C1 segment of cervical spinal cord (tissue), 14 donors: ENCODE measurements around the gene ALPP.
"Not testable (repeated sequence)": the region's sequence is repeated elsewhere in the genome, so short reads cannot be mapped to it uniquely, and the experiment has no call there.

Experiments
- DNase-seq, 14 donors: peaks; one replicate each; lab custom pipeline; 2025; lab: John Stamatoyannopoulos, UW

The ALPP gene

GRCh38 chr2:232406556-232407310 lies 28.2 kb downstream of the ALPP start, which contains the start of gene ALPG:
Gene ALPG, plus strand, starts transcription at chr2:232406844. Its CDS starts 51 bp downstream, at chr2:232406895.
- no peak for DNase-seq

GRCh38 chr2:232407428-232408150 lies 29.0 kb downstream of the ALPP start:
- DNase-seq: not testable (repeated sequence)

- DNase-seq: not testable (repeated sequence)
These were observed 29.7 kb downstream of the ALPP start for GRCh38 chr2:232408269-232408668.

- DNase-seq: not testable (repeated sequence)
These were observed 31.1 kb downstream of the ALPP start for GRCh38 chr2:232409617-232410016.

GRCh38 chr2:232410238-232410900 lies 31.8 kb downstream of the ALPP start:
- DNase-seq: no peak

- DNase-seq: no peak
These were observed 33.5 kb downstream of the ALPP start for GRCh38 chr2:232411901-232412629.

- no peak for DNase-seq
These were observed 34.4 kb downstream of the ALPP start for GRCh38 chr2:232412986-232413385.

- no peak for DNase-seq
These were observed 36.7 kb downstream of the ALPP start for GRCh38 chr2:232415138-232415690.

GRCh38 chr2:232415736-232416520 lies 37.4 kb downstream of the ALPP start:
- no peak for DNase-seq

GRCh38 chr2:232416521-232417470 lies 38.2 kb downstream of the ALPP start:
- DNase-seq: no peak

GRCh38 chr2:232417489-232417888 lies 38.9 kb downstream of the ALPP start:
- DNase-seq: no peak

- DNase-seq: no peak
These were observed 39.5 kb downstream of the ALPP start for GRCh38 chr2:232418056-232418455.

- DNase-seq: no peak
These were observed 40.1 kb downstream of the ALPP start for GRCh38 chr2:232418466-232419244.

- DNase-seq: no peak
These were observed 40.9 kb downstream of the ALPP start for GRCh38 chr2:232419245-232420072.

- DNase-seq: no peak
These were observed 41.5 kb downstream of the ALPP start for GRCh38 chr2:232420073-232420454.

- no peak for DNase-seq
These were observed 42.1 kb downstream of the ALPP start for GRCh38 chr2:232420463-232421188.

GRCh38 chr2:232421189-232421785 lies 42.7 kb downstream of the ALPP start:
- DNase-seq: no peak
